ENCODE data around the gene PHACTR1.
"Not testable (repeated sequence)": the region's sequence is repeated elsewhere in the genome, so short reads cannot be mapped to it uniquely, and the experiment has no call there.

PHACTR1 gene

DNA sequence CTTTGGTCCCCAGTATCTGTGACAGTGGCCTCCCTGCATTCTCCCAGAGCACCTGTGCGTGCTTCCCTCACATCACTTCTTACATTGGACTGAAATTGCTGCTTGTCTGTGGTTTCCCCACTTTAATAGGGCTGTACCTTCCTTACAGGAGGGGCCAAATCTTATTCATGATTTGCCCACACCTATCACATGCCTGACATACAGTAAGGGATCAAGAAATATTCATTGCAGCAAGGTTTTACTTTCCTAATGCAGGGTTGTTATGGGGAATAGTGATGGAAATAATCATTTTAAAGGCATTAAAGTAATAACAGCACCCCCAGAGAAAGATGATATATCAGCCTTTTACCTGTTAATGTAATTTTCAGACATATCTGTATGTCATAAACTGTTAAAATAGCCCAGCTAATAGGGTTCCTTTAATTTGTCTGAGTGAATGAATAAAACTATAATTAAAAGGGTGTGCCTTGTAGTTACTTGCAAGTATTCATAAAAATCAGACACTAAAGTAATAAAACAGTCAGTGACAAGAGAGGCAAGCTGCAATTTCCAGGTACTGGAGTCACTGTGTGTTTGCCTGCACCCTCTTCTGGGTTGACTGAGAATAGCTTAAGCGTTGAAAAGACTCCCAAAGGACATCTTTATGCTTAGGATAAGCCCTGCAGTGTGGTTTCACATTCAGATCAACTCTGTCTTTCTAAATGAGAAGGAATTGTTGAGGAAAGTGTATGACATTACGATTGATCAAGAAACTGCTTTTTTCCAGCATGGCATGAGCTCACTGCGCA lies 182.7 kb downstream of the PHACTR1 start:
- DNase-seq (ENCODE audit: low read depth in 2 of 2), result no peak

DNA sequence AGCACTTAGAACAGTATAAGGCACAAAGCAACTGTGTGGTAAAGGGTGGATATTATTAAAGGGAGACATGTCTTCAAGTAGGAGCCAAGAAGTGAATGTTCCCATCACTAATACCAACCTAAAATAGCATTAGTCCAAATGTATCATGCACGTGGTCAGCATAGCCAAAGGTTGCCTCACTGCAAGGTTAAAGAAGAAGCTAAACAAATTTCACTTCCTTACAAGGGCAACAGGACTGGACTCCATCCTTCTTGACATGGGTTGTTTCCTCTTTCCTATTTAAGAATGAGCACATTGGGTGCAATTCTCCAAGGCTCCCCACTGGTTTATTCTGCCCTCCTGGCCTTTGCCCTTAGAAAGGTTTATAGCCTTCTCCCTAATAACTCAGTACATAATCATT lies 186.7 kb downstream of the PHACTR1 start:
- no peak for DNase-seq (ENCODE audit: low read depth in 2 of 2)

DNA sequence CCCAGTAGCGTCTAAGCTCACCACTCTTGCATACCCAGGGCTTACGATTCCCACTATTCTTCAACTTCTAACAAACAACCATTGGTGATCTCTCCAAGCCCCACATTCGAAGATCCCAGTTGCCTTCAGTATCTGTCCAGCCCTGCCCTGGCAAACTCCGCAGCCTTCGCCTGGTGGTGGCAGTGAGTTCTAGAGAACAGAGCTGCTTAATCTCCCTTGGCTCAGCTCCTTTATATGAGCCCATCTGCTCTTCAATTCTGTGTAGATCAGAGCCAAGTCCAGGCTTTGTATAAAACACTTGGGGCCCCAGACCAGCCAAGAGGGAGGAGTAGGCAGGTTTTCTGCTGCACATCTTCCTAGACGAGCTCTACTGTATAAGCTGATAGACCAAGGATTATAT lies 193.3 kb downstream of the PHACTR1 start:
- no peak for DNase-seq (ENCODE audit: low read depth in 2 of 2)

DNA sequence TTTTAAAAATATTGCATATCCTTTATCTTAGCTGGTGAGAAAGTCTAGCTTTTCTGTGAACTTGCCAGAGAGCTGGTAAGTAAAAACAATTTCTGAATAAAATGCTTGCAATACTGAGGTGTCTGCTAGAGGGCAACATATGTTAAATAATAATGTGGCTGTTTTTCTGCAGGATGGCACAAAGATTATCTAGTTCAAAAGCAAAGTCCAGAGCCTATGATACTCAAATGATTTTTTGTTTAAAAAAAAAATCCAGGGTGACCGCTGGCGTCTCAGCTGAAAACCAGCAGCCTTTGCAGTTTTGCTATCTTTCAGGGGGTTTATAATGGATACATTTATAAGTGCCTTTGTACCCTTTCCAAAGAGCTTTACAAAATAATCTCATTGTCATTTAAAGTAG lies 194.9 kb downstream of the PHACTR1 start:
- DNase-seq (ENCODE audit: low read depth in 2 of 2), result no peak

- no peak for DNase-seq (ENCODE audit: low read depth in 2 of 2)
These were observed 196.6 kb downstream of the PHACTR1 start for GRCh38 chr6:12913201-12913600.

GRCh38 chr6:12916006-12916405 lies 199.4 kb downstream of the PHACTR1 start:
- DNase-seq (ENCODE audit: low read depth in 2 of 2), result no peak

- no peak for DNase-seq (ENCODE audit: low read depth in 2 of 2)
These were observed 200.0 kb downstream of the PHACTR1 start for GRCh38 chr6:12916420-12917136.

GRCh38 chr6:12921467-12921866 lies 204.9 kb downstream of the PHACTR1 start:
- DNase-seq (ENCODE audit: low read depth in 2 of 2), result no peak

DNA sequence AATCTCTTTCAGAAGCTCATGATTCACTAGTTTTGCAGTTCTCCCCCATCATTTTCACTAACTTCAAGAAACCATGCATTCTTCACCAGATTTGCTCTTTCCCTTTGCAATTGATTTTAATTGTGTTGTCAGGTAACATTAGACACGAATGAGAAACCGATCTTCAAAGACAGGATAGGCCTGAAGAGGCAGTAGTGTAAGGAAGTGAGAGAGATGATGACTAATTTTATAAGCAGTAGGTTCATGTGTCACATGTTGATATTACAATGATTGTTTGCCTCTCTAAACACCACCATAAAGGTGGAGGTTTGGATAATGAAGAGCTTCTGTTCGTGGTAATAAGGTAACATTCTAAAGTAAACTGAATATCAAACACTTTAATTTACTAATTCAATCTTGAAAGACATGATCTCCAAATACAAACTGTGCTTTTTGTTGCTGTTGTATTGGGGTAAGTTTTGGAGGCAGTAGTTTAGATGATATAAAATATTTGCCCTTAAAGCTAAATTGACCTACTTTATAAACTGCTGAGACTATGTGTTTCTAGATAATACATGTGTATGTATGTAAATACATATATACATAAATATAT lies 207.2 kb downstream of the PHACTR1 start:
- no peak for DNase-seq (ENCODE audit: low read depth in 2 of 2)

GRCh38 chr6:12924911-12925310 lies 208.3 kb downstream of the PHACTR1 start:
- no peak for DNase-seq (ENCODE audit: low read depth in 2 of 2)

- DNase-seq (ENCODE audit: low read depth in 2 of 2), result no peak
These were observed 211.2 kb downstream of the PHACTR1 start for GRCh38 chr6:12927746-12928145.

- no peak for DNase-seq (ENCODE audit: low read depth in 2 of 2)
These were observed 213.1 kb downstream of the PHACTR1 start for GRCh38 chr6:12929678-12930077.

DNA sequence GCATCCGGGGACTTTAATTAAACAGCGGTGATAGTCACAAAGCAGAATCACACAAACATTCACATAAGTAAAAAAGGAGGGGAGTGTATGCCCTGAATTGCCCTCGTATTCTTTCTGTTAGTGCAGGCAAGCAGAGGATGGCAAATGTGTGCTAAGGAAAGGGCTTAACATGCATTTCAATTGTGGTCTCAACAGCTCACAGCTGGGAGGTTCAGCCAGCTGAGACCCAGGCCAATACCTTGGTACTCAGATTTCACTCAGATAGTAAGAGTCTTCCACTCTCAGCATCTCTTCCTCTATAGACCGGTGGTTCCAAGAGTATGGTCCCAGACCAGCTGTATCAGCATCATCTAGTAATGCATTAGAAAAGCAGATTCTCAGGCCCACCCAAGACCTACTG lies 215.1 kb downstream of the PHACTR1 start:
- DNase-seq (ENCODE audit: low read depth in 2 of 2), result no peak

- no peak for DNase-seq (ENCODE audit: low read depth in 2 of 2)
These were observed 219.1 kb downstream of the PHACTR1 start for GRCh38 chr6:12935637-12936036.

DNA sequence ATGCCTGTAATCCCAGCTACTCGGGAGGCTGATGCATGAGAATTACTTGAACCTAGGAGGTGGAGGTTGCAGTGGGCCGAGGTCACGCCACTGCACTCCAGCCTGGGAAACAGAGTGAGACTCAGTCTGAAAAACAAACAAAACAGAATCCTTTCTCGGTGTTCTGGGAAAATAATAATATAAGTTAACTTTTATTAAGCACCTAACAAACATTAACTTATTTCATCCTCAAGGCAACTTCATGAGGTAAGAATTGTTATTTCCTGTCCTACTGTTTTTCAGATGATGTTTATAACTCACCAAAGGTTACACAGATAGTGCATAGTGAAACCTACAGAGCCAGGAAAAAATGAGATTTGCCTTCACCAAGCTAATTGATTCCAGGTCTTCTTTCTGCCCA lies 221.4 kb downstream of the PHACTR1 start:
- DNase-seq (ENCODE audit: low read depth in 2 of 2), result no peak

DNA sequence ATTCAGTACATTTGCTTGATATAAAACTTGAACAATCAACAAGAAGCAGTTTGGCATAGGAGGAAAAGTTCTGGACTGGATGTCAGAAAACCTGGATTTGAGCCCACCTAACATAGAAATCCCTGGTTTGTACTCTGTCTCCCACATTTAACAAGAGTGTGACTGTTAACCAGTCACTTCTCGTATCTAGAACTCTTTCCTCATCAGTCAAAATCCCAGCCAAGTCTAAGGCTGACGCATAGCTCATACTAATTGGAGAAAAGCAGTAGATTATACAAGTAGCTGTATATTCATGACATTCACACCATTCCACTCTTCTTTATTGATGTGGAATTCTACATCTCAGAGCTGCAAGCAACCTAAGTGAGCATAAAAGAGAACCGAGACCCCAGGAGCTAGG lies 222.7 kb downstream of the PHACTR1 start:
- DNase-seq (ENCODE audit: low read depth in 2 of 2), result no peak

GRCh38 chr6:12941422-12941821 lies 224.9 kb downstream of the PHACTR1 start:
- no peak for DNase-seq (ENCODE audit: low read depth in 2 of 2)

- DNase-seq (ENCODE audit: low read depth in 2 of 2), result no peak
These were observed 227.0 kb downstream of the PHACTR1 start for GRCh38 chr6:12943549-12943948.

GRCh38 chr6:12944001-12944400 lies 227.4 kb downstream of the PHACTR1 start:
- DNase-seq (ENCODE audit: low read depth in 2 of 2), result no peak

GRCh38 chr6:12944528-12944927 lies 228.0 kb downstream of the PHACTR1 start:
- not testable (repeated sequence) for DNase-seq (ENCODE audit: low read depth in 2 of 2)

GRCh38 chr6:12947151-12947871 lies 230.7 kb downstream of the PHACTR1 start:
- no peak for DNase-seq (ENCODE audit: low read depth in 2 of 2)

GRCh38 chr6:12947967-12948366 lies 231.4 kb downstream of the PHACTR1 start:
- no peak for DNase-seq (ENCODE audit: low read depth in 2 of 2)
